Nephron progenitor cell (in vitro differentiated cells): ENCODE data around the gene RETN.

ENCODE experiments used
- DNase-seq: peaks from one replicate; pipeline ENCODE4 v3.0.0; 2021
- H3K27ac Mint-ChIP-seq: 2 replicates; pipeline ENCODE4 v1.8.0; 2021; ENCODE audit warnings: mild to moderate bottlenecking, moderate library complexity, mixed read lengths
- H3K27me3 Mint-ChIP-seq: 2 replicates; pipeline ENCODE4 v1.8.0; 2021; ENCODE audit warnings: mild to moderate bottlenecking, low read depth, mixed read lengths; ENCODE audit not compliant: poor library complexity
- H3K36me3 Mint-ChIP-seq: 2 replicates; pipeline ENCODE4 v1.8.0; 2021; ENCODE audit warnings: low read depth, mixed read lengths
- H3K4me1 Mint-ChIP-seq: 2 replicates; pipeline ENCODE4 v1.8.0; 2021; ENCODE audit warnings: mixed read lengths
- H3K4me3 Mint-ChIP-seq: 2 replicates; pipeline ENCODE4 v1.8.0; 2021; ENCODE audit warnings: mild to moderate bottlenecking, moderate library complexity, mixed read lengths
- H3K9me3 Mint-ChIP-seq: 2 replicates; pipeline ENCODE4 v1.8.0; 2021; ENCODE audit warnings: mild to moderate bottlenecking, moderate library complexity, mixed read lengths
- CTCF ChIP-seq: fragments of 200-600 bp; sonication (generic); IDR thresholded peaks from 2 replicates; pipeline ENCODE4 v1.5.0; 2021; ENCODE audit warnings: antibody characterized with exemption

Gene RETN

GRCh38 chr19:7652061-7652641, 16.7 kb upstream of the RETN start:
- peak; percentile 92 for DNase-seq
- Mint-ChIP-seq H3K27me3 (peaks cover 33% of the 10 kb centered on the region), H3K4me1 (peaks cover 13% of the 10 kb centered on the region), H3K9me3 (no peaks in the 10 kb centered on the region), H3K36me3 (no peaks in the 10 kb centered on the region), H3K27ac (peak overlapping the region; percentile 51), H3K4me3 (peak overlapping the region; percentile 59)
- TF ChIP-seq CTCF = peak; percentile 100

- Mint-ChIP-seq H3K4me1 (peaks cover 13% of the 10 kb centered on the region), H3K27ac (no peak overlapping the region), H3K36me3 (no peaks in the 10 kb centered on the region), H3K27me3 (peaks cover 23% of the 10 kb centered on the region), H3K4me3 (no peak overlapping the region), H3K9me3 (no peaks in the 10 kb centered on the region)
- TF ChIP-seq CTCF = no peak
- DNase-seq = no peak
Observed at GRCh38 chr19:7654401-7654800, 14.4 kb upstream of the RETN start.

GRCh38 chr19:7655581-7655980, 13.3 kb upstream of the RETN start:
- Mint-ChIP-seq H3K36me3 (no peaks in the 10 kb centered on the region), H3K9me3 (no peaks in the 10 kb centered on the region), H3K27ac (no peak overlapping the region), H3K4me1 (peaks cover 13% of the 10 kb centered on the region), H3K4me3 (no peak overlapping the region), H3K27me3 (peaks cover 26% of the 10 kb centered on the region)
- no peak for TF ChIP-seq CTCF
- DNase-seq = no peak

- Mint-ChIP-seq H3K4me3 (no peak overlapping the region), H3K36me3 (no peaks in the 10 kb centered on the region), H3K27me3 (peaks cover 21% of the 10 kb centered on the region), H3K27ac (no peak overlapping the region), H3K9me3 (no peaks in the 10 kb centered on the region), H3K4me1 (peaks cover 9% of the 10 kb centered on the region)
- no peak for TF ChIP-seq CTCF
- no peak for DNase-seq
Observed at GRCh38 chr19:7657131-7657751, 11.6 kb upstream of the RETN start.

- Mint-ChIP-seq H3K27me3 (peaks cover 30% of the 10 kb centered on the region), H3K4me3 (no peak overlapping the region), H3K9me3 (no peaks in the 10 kb centered on the region), H3K4me1 (no peaks in the 10 kb centered on the region), H3K36me3 (no peaks in the 10 kb centered on the region), H3K27ac (no peak overlapping the region)
- no peak for DNase-seq
- no peak for TF ChIP-seq CTCF
Observed at GRCh38 chr19:7658219-7658686, 10.6 kb upstream of the RETN start.
